Smooth muscle cell of the brain vasculature (primary cell): ENCODE measurements around the gene CDC20B.

ENCODE experiments used
- DNase-seq: peaks from one replicate; pipeline ENCODE4 v3.0.0-alpha.2; 2012; ENCODE audit warnings: low read depth, low spot score

The CDC20B gene

GRCh38 chr5:55172937-55173686 lies at the start of gene CDC20B:
Gene CDC20B, minus strand, starts transcription at chr5:55173177. Its CDS starts 177 bp downstream, at chr5:55173000.
- DNase-seq, result no peak

- DNase-seq, result no peak
Observed at GRCh38 chr5:55222092-55222984, 49.4 kb upstream of the CDC20B start.

- no peak for DNase-seq
Observed at GRCh38 chr5:55220433-55221185, 47.6 kb upstream of the CDC20B start.

- DNase-seq, result no peak
Observed at GRCh38 chr5:55219770-55220169, 46.8 kb upstream of the CDC20B start.

- no peak for DNase-seq
Observed at GRCh38 chr5:55218967-55219366, 46.0 kb upstream of the CDC20B start.

GRCh38 chr5:55211184-55211874 lies 38.4 kb upstream of the CDC20B start:
- DNase-seq, result no peak

GRCh38 chr5:55205001-55205400 lies 32.0 kb upstream of the CDC20B start:
- no peak for DNase-seq

GRCh38 chr5:55191165-55191564 lies 18.2 kb upstream of the CDC20B start:
- no peak for DNase-seq

GRCh38 chr5:55188656-55189540 lies 15.9 kb upstream of the CDC20B start:
- DNase-seq, result no peak

- no peak for DNase-seq
Observed at GRCh38 chr5:55187370-55187769, 14.4 kb upstream of the CDC20B start.

- no peak for DNase-seq
Observed at GRCh38 chr5:55180016-55180415, 7.0 kb upstream of the CDC20B start.

GRCh38 chr5:55177078-55177477 lies 4.1 kb upstream of the CDC20B start:
- no peak for DNase-seq

- no peak for DNase-seq
Observed at GRCh38 chr5:55176176-55176818, 3.3 kb upstream of the CDC20B start.

GRCh38 chr5:55175781-55176175 lies 2.8 kb upstream of the CDC20B start:
- no peak for DNase-seq

GRCh38 chr5:55173687-55174230 lies 782 bp upstream of the CDC20B start:
- no peak for DNase-seq

- DNase-seq, result no peak
Observed at GRCh38 chr5:55172051-55172899, 702 bp downstream of the CDC20B start.

- no peak for DNase-seq
Observed at GRCh38 chr5:55171471-55171870, 1.5 kb downstream of the CDC20B start.

GRCh38 chr5:55162666-55163065 lies 10.3 kb downstream of the CDC20B start:
- DNase-seq, result no peak
